ENCODE measurements around the gene MOXD1.
"Not testable (repeated sequence)": the region's sequence is repeated elsewhere in the genome, so short reads cannot be mapped to it uniquely, and the experiment has no call there.

Gene MOXD1

GRCh38 chr6:132275066-132275970 lies 126.0 kb downstream of the MOXD1 start:
- DNase-seq: no peak

GRCh38 chr6:132272776-132273175 lies 128.5 kb downstream of the MOXD1 start:
- no peak for DNase-seq

GRCh38 chr6:132270726-132271402 lies 130.4 kb downstream of the MOXD1 start:
- DNase-seq: no peak

GRCh38 chr6:132268666-132269065 lies 132.6 kb downstream of the MOXD1 start:
- DNase-seq: not testable (repeated sequence)

DNA sequence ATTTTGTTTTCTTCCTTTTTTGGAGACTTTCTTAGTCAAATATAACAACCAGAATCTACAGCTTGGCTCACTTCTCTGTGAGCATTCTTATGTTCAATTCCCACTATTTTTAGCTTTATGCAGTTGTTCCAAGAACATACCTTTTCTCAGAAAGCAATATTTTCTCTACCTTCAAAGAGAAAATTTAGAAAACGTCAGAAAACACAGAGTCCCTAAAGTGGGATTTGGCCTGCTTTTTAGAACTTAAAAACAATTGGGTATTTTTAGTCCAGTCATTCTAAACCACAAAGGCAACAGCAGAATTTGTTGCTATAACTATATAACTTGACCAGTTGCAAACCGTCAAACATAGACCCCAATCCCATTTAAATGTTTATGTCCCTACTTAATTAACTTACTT lies 133.1 kb downstream of the MOXD1 start:
- no peak for DNase-seq

- DNase-seq: no peak
These were observed 135.7 kb downstream of the MOXD1 start for GRCh38 chr6:132265451-132266097.

DNA sequence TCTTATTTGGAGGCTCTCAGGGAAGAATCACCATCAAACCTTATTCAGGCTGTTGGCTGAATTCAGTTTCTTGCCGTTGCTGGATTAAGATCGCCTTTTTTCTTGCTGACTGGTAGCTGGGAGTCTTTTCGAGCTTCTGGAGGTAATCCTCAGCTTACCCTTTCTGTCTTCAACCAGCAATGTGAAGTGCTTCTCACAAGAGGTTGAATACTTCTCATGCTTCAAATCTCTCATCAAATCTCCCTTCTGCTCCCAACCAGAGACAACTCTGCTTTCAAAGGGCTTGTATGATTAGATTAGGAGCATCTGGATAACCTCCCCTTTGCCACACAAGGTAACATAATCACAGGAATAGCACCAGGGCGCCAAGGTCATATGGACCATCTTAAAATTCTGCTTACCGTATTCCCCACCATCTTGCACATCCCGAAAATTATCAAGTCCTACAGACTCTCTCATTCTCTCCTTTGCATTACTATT lies 137.2 kb downstream of the MOXD1 start:
- no peak for DNase-seq

DNA sequence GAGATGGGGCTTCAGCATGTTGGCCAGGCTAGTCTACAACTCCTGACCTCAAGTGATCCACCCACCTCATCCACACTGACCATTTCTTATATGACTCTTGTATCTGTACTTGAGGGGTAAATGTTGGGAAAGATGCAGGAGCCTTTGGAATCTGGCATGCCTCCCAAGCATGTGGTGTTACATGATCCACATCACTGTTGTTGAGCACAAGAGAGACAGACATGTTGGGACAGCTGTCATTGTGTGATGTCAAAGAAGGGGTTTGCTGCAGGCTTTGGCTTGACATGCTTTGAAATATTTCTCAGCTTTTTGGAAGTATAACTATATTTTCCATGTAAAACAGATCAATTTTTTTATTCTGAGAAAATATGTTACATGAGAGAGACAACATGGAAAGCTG lies 139.9 kb downstream of the MOXD1 start:
- DNase-seq: no peak

GRCh38 chr6:132259070-132259469 lies 142.2 kb downstream of the MOXD1 start:
- peak; percentile 28 for DNase-seq

DNA sequence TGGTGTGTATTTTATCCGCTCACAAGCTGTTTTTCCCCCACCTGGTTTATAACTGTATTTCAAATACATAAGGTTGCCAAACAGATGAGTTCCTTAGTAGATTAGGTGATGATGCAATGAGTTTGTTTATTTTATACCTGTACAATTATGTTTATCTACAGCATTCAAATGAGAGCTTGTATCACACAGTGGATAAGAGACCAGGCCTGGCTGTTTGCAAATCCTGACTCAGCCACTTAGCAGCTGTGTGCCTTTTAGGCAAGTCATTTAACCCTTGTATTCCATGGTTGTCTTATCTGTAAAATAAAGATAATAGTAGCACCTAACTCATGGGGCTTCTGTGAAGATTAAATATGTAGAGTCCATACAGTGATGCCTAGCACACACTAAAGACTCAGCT lies 143.7 kb downstream of the MOXD1 start:
- no peak for DNase-seq

GRCh38 chr6:132256457-132256856 lies 144.8 kb downstream of the MOXD1 start:
- no peak for DNase-seq

- DNase-seq: no peak
These were observed 147.4 kb downstream of the MOXD1 start for GRCh38 chr6:132253906-132254305.

DNA sequence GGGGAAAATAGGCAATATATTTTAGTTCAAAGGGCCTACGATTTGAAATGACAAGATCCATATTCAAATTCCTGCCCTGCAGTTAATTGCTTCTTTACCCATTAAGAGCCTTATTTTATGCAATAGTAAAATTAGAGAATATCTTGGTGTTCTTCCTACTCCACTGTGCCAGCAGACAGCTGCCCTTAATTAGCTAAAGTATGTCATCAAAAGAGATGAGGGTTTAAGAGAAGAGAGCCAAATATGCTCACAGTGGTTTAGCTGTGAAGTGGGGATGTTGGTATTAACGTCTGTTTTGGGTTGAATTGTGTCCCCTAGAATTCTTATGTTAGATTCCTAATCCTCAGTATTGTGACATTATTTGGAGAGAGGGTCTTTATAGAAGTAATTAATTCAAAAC lies 148.1 kb downstream of the MOXD1 start:
- DNase-seq: peak; percentile 19

DNA sequence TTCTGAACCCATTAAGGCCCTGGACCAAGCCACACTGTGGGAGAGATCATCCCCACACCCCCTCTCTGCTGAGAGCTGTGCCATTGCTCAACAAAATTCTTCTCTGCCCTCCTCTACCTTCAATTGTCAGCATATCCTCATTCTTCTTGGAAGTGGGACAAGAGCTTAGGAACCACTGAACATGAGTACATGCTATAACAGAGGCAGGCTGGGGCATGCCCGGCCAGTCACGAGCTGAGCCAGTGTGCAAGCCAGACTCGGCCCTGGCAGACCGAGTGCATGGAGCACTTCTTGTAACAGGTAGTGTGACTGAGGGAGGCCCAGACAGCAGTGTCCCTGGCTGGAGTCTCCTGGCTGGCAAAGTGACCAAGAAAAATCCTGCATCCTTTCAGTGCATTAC lies 149.2 kb downstream of the MOXD1 start:
- no peak for DNase-seq

DNA sequence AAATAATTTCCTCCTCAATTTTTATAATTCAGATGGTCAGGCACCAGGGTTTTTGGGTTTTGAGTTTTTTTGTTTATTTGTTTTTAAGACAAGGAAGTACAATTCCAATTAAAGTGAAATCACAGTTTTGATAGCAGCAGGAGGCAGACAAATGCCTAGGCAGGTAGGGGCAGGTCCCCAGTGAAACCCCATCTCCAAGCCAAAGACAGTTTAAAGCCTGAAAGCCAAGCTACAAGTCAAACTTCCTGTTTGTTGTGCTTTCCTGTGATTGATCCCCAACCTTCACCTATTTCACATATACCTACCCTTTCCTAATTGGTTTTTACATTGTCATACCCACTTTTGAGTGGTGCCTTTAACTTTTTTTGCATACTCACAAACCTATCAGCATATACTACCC lies 149.6 kb downstream of the MOXD1 start:
- DNase-seq: no peak

- DNase-seq: no peak
These were observed 153.7 kb downstream of the MOXD1 start for GRCh38 chr6:132247381-132248159.

GRCh38 chr6:132246632-132247270 lies 154.5 kb downstream of the MOXD1 start:
- DNase-seq: no peak

DNA sequence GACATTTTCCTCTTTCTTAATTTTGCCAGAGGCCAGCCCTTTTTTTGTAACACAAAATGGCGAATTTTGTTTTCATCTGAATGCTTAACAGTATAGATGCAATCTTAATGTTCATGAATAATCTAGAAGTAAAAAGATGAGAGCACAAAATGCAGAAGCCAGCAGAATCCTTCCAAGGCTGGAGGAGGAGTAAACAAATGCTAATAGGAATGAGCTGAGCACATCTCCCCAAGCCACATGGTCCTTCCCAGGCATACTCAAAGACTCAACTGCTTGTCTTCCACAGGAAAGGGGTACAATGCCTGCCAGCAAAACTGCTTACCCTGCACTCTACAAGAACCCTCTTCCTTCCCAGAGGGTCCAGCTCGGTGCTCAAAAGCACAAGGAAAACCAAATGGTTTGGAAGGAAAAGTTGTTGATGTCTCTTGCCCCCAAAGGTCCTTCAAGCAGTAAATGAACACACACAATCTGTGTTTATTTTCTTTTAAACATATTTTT lies 155.1 kb downstream of the MOXD1 start:
- DNase-seq: no peak
